Thoracic aorta endothelial cell (primary cell): ENCODE data around the gene UPK1A. TPM values are rescaled to one million over a fixed set of nuclear protein-coding genes. Genes with fewer than 3 reads are reported as not detected.

ENCODE experiments used
- total RNA-seq: library from RNA; depleted of rRNA; stranded (reverse); fragments of >200 nt; gene quantifications from 2 replicates; pipeline ENCODE4 v1.2.3, GENCODE V29; 2012

The UPK1A gene
- not detected in 2 replicates for total RNA-seq

GRCh38 chr19:35666251-35666913 is at the start of gene UPK1A:
TSS of gene UPK1A (plus strand) at chr19:35666517. CDS start at chr19:35666813, 296 bp downstream.

GRCh38 chr19:35628565-35629331 is 37.6 kb upstream of the UPK1A start, which contains the start of gene RBM42:
TSS of gene RBM42 (plus strand) at chr19:35629036. CDS start at chr19:35629154, 118 bp downstream.

GRCh38 chr19:35641515-35642151 is 24.7 kb upstream of the UPK1A start, which contains the start of gene ETV2:
TSS of gene ETV2 (plus strand) at chr19:35641745. CDS start at chr19:35642461, 716 bp downstream.

GRCh38 chr19:35648017-35648961 is 18.0 kb upstream of the UPK1A start, which contains the start of gene COX6B1:
TSS of gene COX6B1 (plus strand) at chr19:35648323. CDS start at chr19:35651244, 2,921 bp downstream.

GRCh38 chr19:35704218-35704617 is 37.9 kb downstream of the UPK1A start, which contains the start of gene ZBTB32:
TSS of gene ZBTB32 (plus strand) at chr19:35704558. CDS start at chr19:35714627, 10,069 bp downstream.

GRCh38 chr19:35717665-35718344 is 51.5 kb downstream of the UPK1A start, which contains the start of gene KMT2B:
TSS of gene KMT2B (plus strand) at chr19:35718003. CDS start at chr19:35718019, 16 bp downstream.

Other genes with a start within 250 kb of the UPK1A start
- not detected in 2 replicates for gene FFAR2, start 218.3 kb upstream of the UPK1A start, total RNA-seq
- not detected in 2 replicates for gene KRTDAP, start 176.1 kb upstream of the UPK1A start, total RNA-seq
- gene DMKN, start 152.9 kb upstream of the UPK1A start, total RNA-seq = not detected in 2 replicates
- gene SBSN, start 138.2 kb upstream of the UPK1A start, total RNA-seq = not detected in 2 replicates
- not detected in 2 replicates for gene GAPDHS, start 133.1 kb upstream of the UPK1A start, total RNA-seq
- gene TMEM147, start 120.9 kb upstream of the UPK1A start, total RNA-seq = 41.4 and 53.8 TPM in 2 replicates
- gene ATP4A, start 102.9 kb upstream of the UPK1A start, total RNA-seq = not detected in 2 replicates
- not detected in 2 replicates for gene PMIS2, start 80.3 kb upstream of the UPK1A start, total RNA-seq
- 7.7 and 11.7 TPM in 2 replicates for gene HAUS5, start 53.8 kb upstream of the UPK1A start, total RNA-seq
- gene RBM42, start 37.5 kb upstream of the UPK1A start, total RNA-seq = 55.2 and 59.3 TPM in 2 replicates
- gene ETV2, start 24.8 kb upstream of the UPK1A start, total RNA-seq = 0.14 TPM in 1 of 2 replicates, not detected in the other
- gene COX6B1, start 18.2 kb upstream of the UPK1A start, total RNA-seq = 183 and 197 TPM in 2 replicates
- gene ZBTB32, start 38.0 kb downstream of the UPK1A start, total RNA-seq = not detected in 2 replicates
- gene KMT2B, start 51.5 kb downstream of the UPK1A start, total RNA-seq = 10.0 and 12.7 TPM in 2 replicates
- 0.53 and 1.1 TPM in 2 replicates for gene IGFLR1, start 75.9 kb downstream of the UPK1A start, total RNA-seq
- gene U2AF1L4, start 78.9 kb downstream of the UPK1A start, total RNA-seq = 3.5 and 5.4 TPM in 2 replicates
- gene PSENEN, start 79.1 kb downstream of the UPK1A start, total RNA-seq = 15.8 and 22.6 TPM in 2 replicates
- gene LIN37, start 82.1 kb downstream of the UPK1A start, total RNA-seq = 8.5 and 9.6 TPM in 2 replicates
- gene HSPB6, start 90.5 kb downstream of the UPK1A start, total RNA-seq = 0.53 and 0.65 TPM in 2 replicates
- gene PROSER3, start 91.7 kb downstream of the UPK1A start, total RNA-seq = 9.2 and 10.3 TPM in 2 replicates
- gene ARHGAP33, start 109.0 kb downstream of the UPK1A start, total RNA-seq = 4.0 and 5.7 TPM in 2 replicates
- gene PRODH2, start 146.3 kb downstream of the UPK1A start, total RNA-seq = not detected in 2 replicates
- gene NPHS1, start 186.0 kb downstream of the UPK1A start, total RNA-seq = not detected in 2 replicates
- gene KIRREL2, start 190.4 kb downstream of the UPK1A start, total RNA-seq = not detected in 2 replicates
- gene APLP1, start 202.1 kb downstream of the UPK1A start, total RNA-seq = 2.2 and 3.6 TPM in 2 replicates
- gene NFKBID, start 234.0 kb downstream of the UPK1A start, total RNA-seq = 3.3 and 3.6 TPM in 2 replicates
- not detected in 2 replicates for gene HCST, start 236.0 kb downstream of the UPK1A start, total RNA-seq
- gene TYROBP, start 241.8 kb downstream of the UPK1A start, total RNA-seq = not detected in 2 replicates